ENCODE results near the gene MARCHF11. TPM values are rescaled to one million over a fixed set of nuclear protein-coding genes. Genes with fewer than 3 reads are reported as not detected.

Gene MARCHF11
- polyA plus RNA-seq, 1 experiment = not detected

DNA sequence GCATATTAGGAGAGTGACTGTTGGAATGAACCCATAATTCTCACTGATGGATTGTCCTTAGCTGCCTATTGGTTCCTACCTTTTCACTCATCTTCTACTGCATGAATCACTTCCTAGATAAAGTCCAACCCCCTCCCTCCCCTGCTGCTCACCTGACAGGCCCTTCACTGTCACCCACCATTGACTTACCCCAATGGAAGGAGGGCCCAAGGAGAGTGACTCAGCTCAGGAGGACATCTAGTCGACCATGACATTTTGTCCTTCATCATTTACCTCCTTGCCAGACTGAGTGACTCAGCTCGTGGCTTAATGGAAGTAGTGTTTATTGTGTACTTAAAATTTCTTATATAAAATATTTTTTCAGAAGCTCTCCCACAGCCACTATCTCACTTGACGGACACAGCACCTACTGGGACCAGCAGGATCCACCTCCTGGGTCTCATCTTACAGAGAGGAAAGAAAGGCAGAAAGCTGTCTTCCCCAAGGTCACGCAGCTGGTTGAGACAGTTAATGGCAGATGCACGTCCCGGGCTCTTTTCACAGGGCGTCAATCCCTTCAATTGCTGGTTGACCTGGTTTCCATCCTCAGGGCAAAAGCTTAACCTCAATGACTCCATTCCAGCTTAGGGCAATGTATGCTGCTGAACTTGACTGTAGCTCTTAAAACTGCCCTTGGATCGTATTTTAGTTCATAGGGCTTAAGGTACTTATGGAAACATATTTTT is 142.3 kb downstream of the MARCHF11 start:
- DNase-seq (ENCODE audit: low read depth, low spot score) = no peak
- H3K27me3 ChIP-seq (ENCODE audit: control insufficient read depth, insufficient read depth, low read length) = no peaks in the 10 kb centered on the region
- CTCF ChIA-PET = no interaction called here
- POLR2A ChIA-PET = no interaction called here
- TF ChIP-seq, protein P1, sequence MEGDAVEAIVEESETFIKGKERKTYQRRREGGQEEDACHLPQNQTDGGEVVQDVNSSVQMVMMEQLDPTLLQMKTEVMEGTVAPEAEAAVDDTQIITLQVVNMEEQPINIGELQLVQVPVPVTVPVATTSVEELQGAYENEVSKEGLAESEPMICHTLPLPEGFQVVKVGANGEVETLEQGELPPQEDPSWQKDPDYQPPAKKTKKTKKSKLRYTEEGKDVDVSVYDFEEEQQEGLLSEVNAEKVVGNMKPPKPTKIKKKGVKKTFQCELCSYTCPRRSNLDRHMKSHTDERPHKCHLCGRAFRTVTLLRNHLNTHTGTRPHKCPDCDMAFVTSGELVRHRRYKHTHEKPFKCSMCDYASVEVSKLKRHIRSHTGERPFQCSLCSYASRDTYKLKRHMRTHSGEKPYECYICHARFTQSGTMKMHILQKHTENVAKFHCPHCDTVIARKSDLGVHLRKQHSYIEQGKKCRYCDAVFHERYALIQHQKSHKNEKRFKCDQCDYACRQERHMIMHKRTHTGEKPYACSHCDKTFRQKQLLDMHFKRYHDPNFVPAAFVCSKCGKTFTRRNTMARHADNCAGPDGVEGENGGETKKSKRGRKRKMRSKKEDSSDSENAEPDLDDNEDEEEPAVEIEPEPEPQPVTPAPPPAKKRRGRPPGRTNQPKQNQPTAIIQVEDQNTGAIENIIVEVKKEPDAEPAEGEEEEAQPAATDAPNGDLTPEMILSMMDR (IDR thresholded peaks at IDR 0.05; ENCODE audit: low read depth, low read length) = no peak
- no peak overlapping the region for H3K27ac ChIP-seq (ENCODE audit: low read depth, low read length)
- H3K9me3 ChIP-seq (ENCODE audit: control insufficient read depth, insufficient read depth, low read length) = no peaks in the 10 kb centered on the region
- no peak overlapping the region for H3K4me3 ChIP-seq (ENCODE audit: low read depth, low read length)

DNA sequence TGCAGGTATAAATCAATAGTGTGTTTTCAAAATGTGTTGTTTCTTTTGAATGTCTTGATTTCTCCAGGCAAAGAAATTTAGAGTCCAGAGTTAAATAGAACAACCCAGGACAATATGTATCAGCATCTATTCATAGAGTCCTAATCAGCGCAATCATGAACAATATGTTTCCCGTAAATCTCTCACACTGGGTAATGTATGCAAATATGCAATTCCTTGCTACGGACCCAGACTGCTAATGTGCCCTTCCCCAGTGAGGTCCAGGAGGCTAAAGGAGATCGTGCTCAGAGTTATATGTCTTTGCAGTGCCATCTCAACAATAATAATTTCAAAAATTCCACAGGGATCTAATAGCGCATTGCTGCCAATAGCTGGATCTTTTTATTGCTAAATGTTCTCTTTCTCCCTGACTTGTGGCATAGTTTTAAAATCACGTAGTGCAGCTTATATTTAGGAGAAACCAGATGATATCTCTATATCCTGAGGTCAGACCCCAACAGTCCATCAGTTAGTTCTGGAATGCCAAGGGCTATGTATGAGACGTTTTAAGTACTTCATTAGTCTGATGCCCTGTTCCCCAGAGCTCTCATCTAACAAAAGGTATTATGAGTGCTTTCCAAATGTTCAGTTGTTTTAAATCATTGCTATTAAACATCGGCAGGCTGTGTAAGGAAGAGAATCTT is 145.1 kb downstream of the MARCHF11 start:
- Histone ChIP-seq H3K9me3 (ENCODE audit: control insufficient read depth, insufficient read depth, low read length) (no peaks in the 10 kb centered on the region), H3K4me3 (ENCODE audit: low read depth, low read length) (no peak overlapping the region), H3K27me3 (ENCODE audit: control insufficient read depth, insufficient read depth, low read length) (no peaks in the 10 kb centered on the region), H3K27ac (ENCODE audit: low read depth, low read length) (no peak overlapping the region)
- no peak for DNase-seq (ENCODE audit: low read depth, low spot score)
- ChIA-PET POLR2A (no interaction called here), CTCF (no interaction called here)
- TF ChIP-seq, protein P1 (IDR thresholded peaks at IDR 0.05; ENCODE audit: low read depth, low read length) = no peak

DNA sequence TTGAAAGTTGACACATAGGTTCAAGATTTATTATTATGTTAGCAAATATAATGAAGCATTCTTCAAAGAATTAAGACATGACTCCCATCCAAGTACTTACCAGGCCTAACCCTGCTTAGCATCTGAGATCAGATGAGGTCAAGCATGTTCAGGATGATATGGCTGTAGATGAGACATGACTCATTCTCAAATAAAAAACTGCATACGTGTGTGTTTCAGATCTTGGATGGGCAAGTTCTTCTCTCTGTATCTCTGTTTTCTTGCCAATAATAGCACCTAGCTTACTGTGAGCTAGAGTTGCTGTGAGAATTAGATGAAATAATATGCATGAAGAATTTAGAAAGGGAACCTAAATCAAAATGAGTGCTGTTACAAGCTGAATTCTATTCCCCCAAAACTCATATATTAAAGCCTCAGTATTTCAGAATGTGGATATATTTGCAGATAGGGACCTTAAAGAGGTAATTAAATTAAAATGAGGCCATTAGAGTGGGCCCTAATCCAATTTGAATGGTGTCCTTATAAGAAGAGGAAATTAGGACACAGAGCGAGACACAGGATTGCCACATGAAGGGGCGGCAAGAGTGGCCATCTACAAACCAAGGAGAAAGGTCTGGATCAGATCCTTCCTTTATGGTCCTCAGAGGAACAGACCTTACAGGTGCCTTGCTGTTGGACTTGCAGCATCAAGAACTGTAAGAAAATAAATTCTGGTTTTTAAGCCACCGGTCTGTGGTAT is 146.2 kb downstream of the MARCHF11 start:
- POLR2A ChIA-PET = no interaction called here
- Histone ChIP-seq H3K27ac (ENCODE audit: low read depth, low read length) (no peak overlapping the region), H3K27me3 (ENCODE audit: control insufficient read depth, insufficient read depth, low read length) (no peaks in the 10 kb centered on the region), H3K9me3 (ENCODE audit: control insufficient read depth, insufficient read depth, low read length) (no peaks in the 10 kb centered on the region), H3K4me3 (ENCODE audit: low read depth, low read length) (no peak overlapping the region)
- CTCF ChIA-PET = no interaction called here
- TF ChIP-seq, protein P1 (IDR thresholded peaks at IDR 0.05; ENCODE audit: low read depth, low read length) = no peak
- DNase-seq (ENCODE audit: low read depth, low spot score) = no peak

DNA sequence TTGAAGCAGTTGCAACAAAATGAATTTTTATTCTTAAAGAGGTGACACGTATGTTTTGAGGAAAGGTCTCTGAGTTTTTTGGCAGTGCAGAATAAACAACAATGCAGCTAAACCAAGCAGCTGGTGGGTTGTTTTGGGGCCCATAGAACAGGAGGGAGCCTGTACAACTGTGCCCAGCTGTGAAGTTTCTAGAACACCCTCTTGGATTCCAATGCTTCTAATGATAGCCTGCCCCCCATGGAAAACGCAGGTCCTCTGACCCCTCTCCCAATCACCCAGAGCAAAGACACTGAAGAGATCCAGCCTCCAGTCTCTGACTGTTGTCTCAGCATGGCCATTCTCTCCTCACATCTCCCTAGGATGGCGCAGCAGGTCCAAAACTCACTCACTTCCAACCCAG is 150.9 kb downstream of the MARCHF11 start:
- Histone ChIP-seq H3K27ac (ENCODE audit: low read depth, low read length) (no peak overlapping the region), H3K27me3 (ENCODE audit: control insufficient read depth, insufficient read depth, low read length) (no peaks in the 10 kb centered on the region), H3K4me3 (ENCODE audit: low read depth, low read length) (no peak overlapping the region), H3K9me3 (ENCODE audit: control insufficient read depth, insufficient read depth, low read length) (no peaks in the 10 kb centered on the region)
- no peak for DNase-seq (ENCODE audit: low read depth, low spot score)
- ChIA-PET CTCF (no interaction called here), POLR2A (no interaction called here)
- TF ChIP-seq, protein P1 (IDR thresholded peaks at IDR 0.05; ENCODE audit: low read depth, low read length) = no peak

DNA sequence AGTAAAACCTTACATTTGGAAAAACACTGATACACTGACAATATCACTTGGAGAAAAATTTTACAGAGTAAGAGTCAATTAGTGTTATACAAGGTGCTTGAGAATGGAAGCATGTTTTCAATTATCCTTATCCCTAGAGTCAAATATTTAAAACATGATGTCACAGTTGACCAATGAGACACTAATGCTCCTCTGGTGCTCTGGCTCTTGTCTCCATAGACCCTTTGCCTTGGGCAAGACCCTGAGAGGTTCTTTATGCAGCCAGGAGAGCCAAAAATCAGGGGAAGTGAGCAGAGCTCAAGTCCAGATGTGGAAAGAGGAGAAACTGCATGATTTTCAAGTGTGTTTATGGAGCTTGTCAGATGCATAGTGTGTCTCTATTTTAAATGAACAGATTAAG is 153.9 kb downstream of the MARCHF11 start:
- H3K4me3 ChIP-seq (ENCODE audit: low read depth, low read length) = no peak overlapping the region
- no peaks in the 10 kb centered on the region for H3K9me3 ChIP-seq (ENCODE audit: control insufficient read depth, insufficient read depth, low read length)
- no peak for DNase-seq (ENCODE audit: low read depth, low spot score)
- ChIA-PET POLR2A (no interaction called here), CTCF (no interaction called here)
- no peak overlapping the region for H3K27ac ChIP-seq (ENCODE audit: low read depth, low read length)
- no peaks in the 10 kb centered on the region for H3K27me3 ChIP-seq (ENCODE audit: control insufficient read depth, insufficient read depth, low read length)
- TF ChIP-seq, protein P1 (IDR thresholded peaks at IDR 0.05; ENCODE audit: low read depth, low read length) = no peak

Data from AG04450 (cell line).